Measurements from ENCODE around the gene ZNF575. TPM values are rescaled to one million over a fixed set of nuclear protein-coding genes. Genes with fewer than 3 reads are reported as not detected.

The ZNF575 gene
- total RNA-seq, 2 experiments from 2014 or later, result 3.4 to 3.7 TPM

GRCh38 chr19:43499042-43499441, 33.9 kb upstream of the ZNF575 start:
- Mint-ChIP-seq H3K27ac (no peak overlapping the region), H3K36me3 (ENCODE audit: low read depth) (peaks cover 8% of the 10 kb centered on the region)

DNA sequence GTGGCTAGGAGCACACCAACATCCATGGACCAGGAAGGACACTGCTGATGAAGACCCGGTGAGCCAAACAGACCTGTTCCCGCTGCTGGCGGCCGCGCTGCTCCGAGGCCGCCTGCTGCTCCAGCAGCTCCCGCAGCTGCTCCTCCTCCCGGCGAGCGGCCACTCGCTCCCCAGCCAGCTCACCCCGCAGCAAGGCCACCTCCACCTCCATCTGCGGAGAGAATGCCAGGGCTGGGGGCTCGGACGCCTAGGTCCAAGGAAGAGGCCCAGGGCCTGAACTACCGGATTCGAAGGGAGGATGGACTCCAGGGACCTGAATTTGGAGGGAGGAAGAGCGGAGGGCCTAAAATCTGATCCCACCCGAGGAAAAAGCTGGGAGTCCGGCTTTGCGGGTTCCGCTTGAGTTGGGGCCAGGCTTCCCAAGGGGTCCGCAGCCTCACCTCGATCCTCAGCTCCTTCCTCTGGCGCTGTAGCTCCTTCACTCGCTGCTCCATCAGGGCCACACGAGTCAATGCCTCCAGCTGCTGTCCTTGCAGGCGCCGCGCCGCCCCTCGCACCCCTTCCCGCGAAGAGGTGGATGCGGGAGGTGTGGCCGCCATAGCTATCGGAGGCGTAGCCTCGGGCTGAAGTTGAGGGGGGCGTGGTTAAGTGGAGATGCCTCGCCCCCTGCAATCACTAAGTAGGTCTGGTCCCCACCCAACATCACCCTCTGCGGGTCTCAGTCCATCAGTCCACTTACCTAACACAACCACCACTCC, 31.1 kb upstream of the ZNF575 start:
- ChIA-PET CTCF (interaction anchor here (0.5 to 1.0 kb wide), 2 partner anchors 55 to 58 kb away, joined by 3 to 4 read pairs; no protein-coding TSS in a partner anchor), POLR2A (interaction anchor here (0.6 kb wide), 2 partner anchors 29 to 98 kb away, joined by 3 to 5 read pairs; no protein-coding TSS in a partner anchor)
- no peak for DNase-seq
- Mint-ChIP-seq H3K9me3 (ENCODE audit: insufficient read depth) (no peaks in the 10 kb centered on the region), H3K27ac (no peak overlapping the region), H3K4me3 (no peak overlapping the region), H3K4me1 (ENCODE audit: low read depth) (peaks cover 27% of the 10 kb centered on the region), H3K27me3 (ENCODE audit: low read depth) (no peaks in the 10 kb centered on the region), H3K36me3 (ENCODE audit: low read depth) (peaks cover 16% of the 10 kb centered on the region)
- no peak for ATAC-seq

More at GRCh38 chr19:43499042-43499441, 33.9 kb upstream of the ZNF575 start:
- DNase-seq (no peak), ATAC-seq (no peak)
- POLR2A ChIA-PET, result no interaction called here
- CTCF ChIA-PET, result interaction anchor here (0.9 to 3.0 kb wide), 2 partner anchors 20 to 52 kb away, joined by 4 to 11 read pairs; no protein-coding TSS in a partner anchor
- Mint-ChIP-seq H3K4me3 (no peak overlapping the region), H3K4me1 (ENCODE audit: low read depth) (peaks cover 12% of the 10 kb centered on the region), H3K27me3 (ENCODE audit: low read depth) (no peaks in the 10 kb centered on the region), H3K9me3 (ENCODE audit: insufficient read depth) (no peaks in the 10 kb centered on the region)

GRCh38 chr19:43502419-43502976, 30.5 kb upstream of the ZNF575 start:
- no peak for ATAC-seq
- Mint-ChIP-seq H3K4me1 (ENCODE audit: low read depth) (peaks cover 27% of the 10 kb centered on the region), H3K27me3 (ENCODE audit: low read depth) (no peaks in the 10 kb centered on the region), H3K27ac (no peak overlapping the region), H3K4me3 (peak overlapping the region; percentile 88), H3K36me3 (ENCODE audit: low read depth) (peaks cover 16% of the 10 kb centered on the region), H3K9me3 (ENCODE audit: insufficient read depth) (no peaks in the 10 kb centered on the region)
- no peak for DNase-seq
- CTCF ChIA-PET, result interaction anchor here (0.8 to 3.3 kb wide), 3 partner anchors 26 to 56 kb away, joined by 4 to 33 read pairs (median 5); no protein-coding TSS in a partner anchor
- POLR2A ChIA-PET, result interaction anchor here (0.6 kb wide), 2 partner anchors 29 to 99 kb away, joined by 3 to 5 read pairs; no protein-coding TSS in a partner anchor

DNA sequence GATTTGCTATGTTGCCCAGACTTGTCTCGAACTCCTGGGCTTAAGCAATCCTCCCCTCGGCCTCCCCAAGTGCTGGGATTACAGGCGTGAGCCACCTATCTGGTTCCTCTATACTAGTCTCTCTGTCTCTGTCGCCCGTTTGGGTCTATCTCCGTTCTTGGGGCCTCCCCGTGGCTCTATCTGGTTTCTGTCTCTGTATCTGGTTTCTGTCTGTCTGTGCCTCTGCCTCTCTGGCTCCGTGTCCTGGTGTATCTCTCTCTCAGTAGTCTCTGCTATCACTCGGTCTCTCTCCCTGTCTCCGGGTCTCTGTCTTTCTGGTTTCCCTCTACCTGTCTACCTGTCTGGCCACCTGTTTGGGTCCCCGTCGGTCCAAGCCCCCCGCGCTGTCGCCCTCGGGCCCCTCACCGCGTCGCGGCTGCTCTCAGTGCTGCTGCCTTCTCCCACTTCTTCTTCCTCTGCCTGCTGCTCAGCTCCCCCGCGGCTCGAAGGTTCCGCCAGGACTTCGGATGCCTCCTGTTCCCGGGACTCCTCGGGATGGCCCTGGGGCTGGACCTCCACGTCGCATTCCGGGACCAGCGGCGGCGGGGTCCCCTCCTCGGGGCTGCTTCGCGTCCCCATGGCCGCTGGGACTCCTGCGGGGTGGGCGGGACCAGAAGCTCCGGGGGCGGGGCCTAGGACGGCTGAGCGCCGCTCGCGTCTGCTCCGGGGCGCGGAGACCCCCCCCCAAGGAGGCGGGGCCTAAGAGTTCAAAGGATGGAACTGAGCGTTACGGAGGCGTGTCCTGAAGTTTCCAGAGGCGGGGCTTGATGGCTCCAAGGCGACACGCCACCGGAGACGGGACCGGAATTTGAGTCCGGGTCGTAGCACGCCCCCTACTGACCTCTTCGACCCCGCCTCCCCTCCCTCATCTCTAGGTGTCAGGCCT, 29.2 kb upstream of the ZNF575 start:
- H3K36me3 Mint-ChIP-seq (ENCODE audit: low read depth), result peaks cover 23% of the 10 kb centered on the region
- peak overlapping the region; percentile 88 for H3K4me3 Mint-ChIP-seq
- DNase-seq (peak; percentile 98), ATAC-seq (peak; percentile 95)
- POLR2A ChIA-PET, result interaction anchor here (0.8 to 2.4 kb wide), 11 partner anchors 14 to 162 kb away, joined by 3 to 18 read pairs (median 4); no protein-coding TSS in a partner anchor
- no peaks in the 10 kb centered on the region for H3K9me3 Mint-ChIP-seq (ENCODE audit: insufficient read depth)
- peaks cover 27% of the 10 kb centered on the region for H3K4me1 Mint-ChIP-seq (ENCODE audit: low read depth)
- CTCF ChIA-PET, result interaction anchor here (0.7 to 4.3 kb wide), 15 partner anchors 10 to 164 kb away, joined by 3 to 33 read pairs (median 5); no protein-coding TSS in a partner anchor
- H3K27me3 Mint-ChIP-seq (ENCODE audit: low read depth), result no peaks in the 10 kb centered on the region
- H3K27ac Mint-ChIP-seq, result peak overlapping the region; percentile 97

GRCh38 chr19:43504426-43505185, 28.4 kb upstream of the ZNF575 start, which contains the start of gene PHLDB3:
Gene PHLDB3 (minus strand): TSS chr19:43504746. CDS start chr19:43504118, 628 bp downstream.
- DNase-seq (peak; percentile 49), ATAC-seq (peak; percentile 49)
- no peaks in the 10 kb centered on the region for H3K27me3 Mint-ChIP-seq (ENCODE audit: low read depth)

DNA sequence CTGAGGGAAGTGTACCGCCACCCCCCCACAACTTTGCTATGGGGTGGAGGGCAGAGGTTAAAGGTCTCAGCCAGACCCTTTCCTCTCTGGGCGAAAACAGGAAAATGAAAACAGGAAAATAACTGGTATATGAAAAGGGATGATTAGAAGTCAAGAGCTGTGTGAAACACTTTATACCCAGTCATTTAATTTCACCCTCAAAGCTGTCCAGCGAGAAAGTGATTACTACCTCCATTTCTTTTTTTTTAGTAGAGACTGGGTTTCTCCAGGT, 27.9 kb upstream of the ZNF575 start:
- H3K9me3 Mint-ChIP-seq (ENCODE audit: insufficient read depth), result no peaks in the 10 kb centered on the region
- POLR2A ChIA-PET, result interaction anchor here (1.1 to 2.4 kb wide), 3 partner anchors 13 to 58 kb away, joined by 4 to 18 read pairs (median 5); no protein-coding TSS in a partner anchor
- no peak for DNase-seq
- ATAC-seq, result no peak
- peaks cover 27% of the 10 kb centered on the region for H3K4me1 Mint-ChIP-seq (ENCODE audit: low read depth)
- H3K27ac Mint-ChIP-seq, result peak overlapping the region; percentile 59
- H3K4me3 Mint-ChIP-seq, result peak overlapping the region; percentile 28
- no peaks in the 10 kb centered on the region for H3K27me3 Mint-ChIP-seq (ENCODE audit: low read depth)
- H3K36me3 Mint-ChIP-seq (ENCODE audit: low read depth), result peaks cover 31% of the 10 kb centered on the region
- CTCF ChIA-PET, result interaction anchor here (0.7 to 4.3 kb wide), 8 partner anchors 8 to 163 kb away, joined by 3 to 33 read pairs (median 8); no protein-coding TSS in a partner anchor

More at GRCh38 chr19:43504426-43505185, 28.4 kb upstream of the ZNF575 start, which contains the start of gene PHLDB3:
- Mint-ChIP-seq H3K27ac (peak within 1 kb of the TSS; percentile 97), H3K9me3 (ENCODE audit: insufficient read depth) (no peaks in the 10 kb centered on the region), H3K4me3 (peak within 1 kb of the TSS; percentile 88), H3K36me3 (ENCODE audit: low read depth) (peaks cover 27% of the 10 kb centered on the region), H3K4me1 (ENCODE audit: low read depth) (peaks cover 27% of the 10 kb centered on the region)
- ChIA-PET POLR2A (interaction anchor here (0.8 to 2.4 kb wide), 11 partner anchors 14 to 162 kb away, joined by 3 to 18 read pairs (median 4); no protein-coding TSS in a partner anchor), CTCF (interaction anchor here (0.7 to 4.3 kb wide), 14 partner anchors 9 to 90 kb away, joined by 3 to 33 read pairs (median 4); no protein-coding TSS in a partner anchor)

DNA sequence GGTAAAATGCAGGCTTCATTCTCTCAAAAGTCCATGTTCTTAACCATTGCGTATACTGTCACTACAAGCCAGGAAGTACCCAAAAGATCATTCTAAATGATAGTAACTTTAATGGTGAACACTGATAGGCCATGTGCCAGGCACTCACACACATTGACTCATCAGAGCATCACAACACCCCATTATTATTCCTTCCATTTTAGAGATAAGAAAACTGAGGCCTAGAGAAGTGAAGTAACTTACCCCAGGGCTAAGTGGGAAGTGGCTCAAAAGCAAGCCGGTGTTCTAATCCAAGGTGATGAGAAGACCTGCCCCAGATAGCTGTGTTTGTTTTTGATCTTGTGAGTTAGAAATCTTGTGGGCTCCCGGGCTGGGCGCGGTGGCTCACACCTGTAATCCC, 27.0 kb upstream of the ZNF575 start:
- H3K4me1 Mint-ChIP-seq (ENCODE audit: low read depth), result peaks cover 27% of the 10 kb centered on the region
- no peaks in the 10 kb centered on the region for H3K27me3 Mint-ChIP-seq (ENCODE audit: low read depth)
- DNase-seq (no peak), ATAC-seq (no peak)
- H3K4me3 Mint-ChIP-seq, result peak overlapping the region; percentile 12
- ChIA-PET CTCF (interaction anchor here (1.0 to 4.3 kb wide), 4 partner anchors 13 to 162 kb away, joined by 3 to 33 read pairs (median 24); no protein-coding TSS in a partner anchor), POLR2A (interaction anchor here (1.0 kb wide), 1 partner anchor 27 kb away, joined by 3 read pairs; no protein-coding TSS in a partner anchor)
- H3K27ac Mint-ChIP-seq, result peak overlapping the region; percentile 59
- peaks cover 35% of the 10 kb centered on the region for H3K36me3 Mint-ChIP-seq (ENCODE audit: low read depth)
- H3K9me3 Mint-ChIP-seq (ENCODE audit: insufficient read depth), result no peaks in the 10 kb centered on the region

DNA sequence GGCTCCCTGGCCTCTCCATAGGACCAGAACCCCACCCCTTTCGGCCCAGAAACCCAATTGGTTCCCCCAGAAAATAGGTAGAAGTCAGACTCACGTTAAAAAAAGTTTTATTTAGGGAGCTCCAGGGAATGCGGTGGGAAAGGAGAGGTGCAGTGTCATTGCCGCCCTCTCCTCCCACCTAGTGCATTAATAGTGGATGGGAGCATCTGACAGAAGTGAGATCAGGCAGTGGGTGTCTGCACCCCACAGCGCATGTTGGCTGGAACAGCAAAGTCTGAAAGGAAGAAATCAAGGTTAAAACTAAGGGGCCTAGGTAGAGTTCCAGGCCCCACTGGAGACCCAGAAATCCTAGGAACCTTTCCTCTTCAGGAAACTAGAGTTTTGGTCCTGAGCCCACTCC, 26.4 kb upstream of the ZNF575 start:
- POLR2A ChIA-PET, result interaction anchor here (0.6 to 1.0 kb wide), 2 partner anchors 28 to 1963 kb away, joined by 3 to 5 read pairs; no protein-coding TSS in a partner anchor
- H3K9me3 Mint-ChIP-seq (ENCODE audit: insufficient read depth), result no peaks in the 10 kb centered on the region
- DNase-seq (no peak), ATAC-seq (no peak)
- H3K36me3 Mint-ChIP-seq (ENCODE audit: low read depth), result peaks cover 40% of the 10 kb centered on the region
- H3K4me3 Mint-ChIP-seq, result no peak overlapping the region
- H3K4me1 Mint-ChIP-seq (ENCODE audit: low read depth), result peaks cover 27% of the 10 kb centered on the region
- H3K27me3 Mint-ChIP-seq (ENCODE audit: low read depth), result no peaks in the 10 kb centered on the region
- CTCF ChIA-PET, result interaction anchor here (1.0 to 4.3 kb wide), 2 partner anchors 13 to 59 kb away, joined by 3 to 32 read pairs; no protein-coding TSS in a partner anchor
- no peak overlapping the region for H3K27ac Mint-ChIP-seq

- POLR2A ChIA-PET, result no interaction called here
These were observed 25.1 kb upstream of the ZNF575 start for GRCh38 chr19:43507880-43508279.

GRCh38 chr19:43510713-43511112, 22.3 kb upstream of the ZNF575 start:
- ATAC-seq, result no peak
- Mint-ChIP-seq H3K27me3 (ENCODE audit: low read depth) (no peaks in the 10 kb centered on the region), H3K9me3 (ENCODE audit: insufficient read depth) (no peaks in the 10 kb centered on the region), H3K36me3 (ENCODE audit: low read depth) (peaks cover 44% of the 10 kb centered on the region), H3K4me1 (ENCODE audit: low read depth) (peaks cover 4% of the 10 kb centered on the region), H3K4me3 (no peak overlapping the region), H3K27ac (no peak overlapping the region)
- POLR2A ChIA-PET, result no interaction called here
- CTCF ChIA-PET, result interaction anchor here (1.8 to 3.0 kb wide), 2 partner anchors 9 to 63 kb away, joined by 9 to 17 read pairs; no protein-coding TSS in a partner anchor
- no peak for DNase-seq

More at GRCh38 chr19:43507880-43508279, 25.1 kb upstream of the ZNF575 start:
- no peak overlapping the region for H3K4me3 Mint-ChIP-seq
- H3K27ac Mint-ChIP-seq, result no peak overlapping the region
- ATAC-seq (no peak), DNase-seq (no peak)
- H3K27me3 Mint-ChIP-seq (ENCODE audit: low read depth), result no peaks in the 10 kb centered on the region
- CTCF ChIA-PET, result interaction anchor here (3.0 kb wide), 1 partner anchor 11 kb away, joined by 17 read pairs; no protein-coding TSS in a partner anchor
- H3K36me3 Mint-ChIP-seq (ENCODE audit: low read depth), result peaks cover 39% of the 10 kb centered on the region
- no peaks in the 10 kb centered on the region for H3K9me3 Mint-ChIP-seq (ENCODE audit: insufficient read depth)
- peaks cover 25% of the 10 kb centered on the region for H3K4me1 Mint-ChIP-seq (ENCODE audit: low read depth)
